ENCODE measurements around the gene BTAF1. TPM values are rescaled to one million over a fixed set of nuclear protein-coding genes. Genes with fewer than 3 reads are reported as not detected.

The BTAF1 gene
- total and polyA plus RNA-seq, 2 experiments from 2014 or later, result 15.3 to 45.0 TPM

DNA sequence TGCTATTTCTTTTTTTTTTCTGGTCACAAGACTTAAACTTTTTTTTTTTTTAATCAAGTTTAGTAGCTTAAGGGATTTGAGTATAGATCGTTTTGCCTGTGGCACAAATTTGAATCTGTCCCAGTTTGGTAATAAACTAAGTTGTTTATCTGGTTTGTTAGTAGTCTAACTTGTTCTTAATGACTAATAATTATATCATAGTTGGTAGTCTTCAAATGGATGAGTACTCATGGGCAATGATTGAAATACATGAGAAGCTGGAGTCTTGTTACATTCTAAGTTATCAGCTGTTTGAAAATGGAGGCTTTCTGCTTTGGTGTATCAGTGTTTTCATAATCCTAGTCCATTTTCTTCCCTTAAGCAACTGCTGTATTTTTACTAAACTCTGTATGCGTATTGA lies 12.3 kb downstream of the BTAF1 start:
- Histone ChIP-seq H3K4me1 (ENCODE audit: insufficient read depth) (no peaks in the 10 kb centered on the region), H2AFZ (no peak overlapping the region), H4K20me1 (ENCODE audit: insufficient read depth, poor library complexity, severe bottlenecking) (peaks cover 39% of the 10 kb centered on the region), H3K36me3 (replicated peaks; ENCODE audit: insufficient read depth, low read depth) (no peaks in the 10 kb centered on the region), H3K27me3 (no peaks in the 10 kb centered on the region), H3K4me2 (no peak overlapping the region), H3K27ac (no peak overlapping the region), H3K9me3 (ENCODE audit: low read depth) (no peaks in the 10 kb centered on the region), H3K79me2 (peaks cover 96% of the 10 kb centered on the region), H3K4me3 (no peak overlapping the region), H3K9me2 (replicated peaks; ENCODE audit: insufficient read depth) (no peaks in the 10 kb centered on the region)
- no peak for DNase-seq (ENCODE audit: low spot score)
- TF ChIP-seq EZH2phosphoT487 (IDR thresholded peaks at IDR 0.05; ENCODE audit: low read depth, severe bottlenecking, unreplicated experiment) (no peak), EZH2 (IDR thresholded peaks at IDR 0.05; ENCODE audit: borderline replicate concordance) (no peak)
- TF ChIP-seq, protein P1, sequence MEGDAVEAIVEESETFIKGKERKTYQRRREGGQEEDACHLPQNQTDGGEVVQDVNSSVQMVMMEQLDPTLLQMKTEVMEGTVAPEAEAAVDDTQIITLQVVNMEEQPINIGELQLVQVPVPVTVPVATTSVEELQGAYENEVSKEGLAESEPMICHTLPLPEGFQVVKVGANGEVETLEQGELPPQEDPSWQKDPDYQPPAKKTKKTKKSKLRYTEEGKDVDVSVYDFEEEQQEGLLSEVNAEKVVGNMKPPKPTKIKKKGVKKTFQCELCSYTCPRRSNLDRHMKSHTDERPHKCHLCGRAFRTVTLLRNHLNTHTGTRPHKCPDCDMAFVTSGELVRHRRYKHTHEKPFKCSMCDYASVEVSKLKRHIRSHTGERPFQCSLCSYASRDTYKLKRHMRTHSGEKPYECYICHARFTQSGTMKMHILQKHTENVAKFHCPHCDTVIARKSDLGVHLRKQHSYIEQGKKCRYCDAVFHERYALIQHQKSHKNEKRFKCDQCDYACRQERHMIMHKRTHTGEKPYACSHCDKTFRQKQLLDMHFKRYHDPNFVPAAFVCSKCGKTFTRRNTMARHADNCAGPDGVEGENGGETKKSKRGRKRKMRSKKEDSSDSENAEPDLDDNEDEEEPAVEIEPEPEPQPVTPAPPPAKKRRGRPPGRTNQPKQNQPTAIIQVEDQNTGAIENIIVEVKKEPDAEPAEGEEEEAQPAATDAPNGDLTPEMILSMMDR (IDR thresholded peaks at IDR 0.05; ENCODE audit: poor library complexity), result no peak
- 96% methylated on average over 2 of the region's 2 CpGs for WGBS (ENCODE audit: low lambda C conversion rate, missing lambda C conversion rate)

DNA sequence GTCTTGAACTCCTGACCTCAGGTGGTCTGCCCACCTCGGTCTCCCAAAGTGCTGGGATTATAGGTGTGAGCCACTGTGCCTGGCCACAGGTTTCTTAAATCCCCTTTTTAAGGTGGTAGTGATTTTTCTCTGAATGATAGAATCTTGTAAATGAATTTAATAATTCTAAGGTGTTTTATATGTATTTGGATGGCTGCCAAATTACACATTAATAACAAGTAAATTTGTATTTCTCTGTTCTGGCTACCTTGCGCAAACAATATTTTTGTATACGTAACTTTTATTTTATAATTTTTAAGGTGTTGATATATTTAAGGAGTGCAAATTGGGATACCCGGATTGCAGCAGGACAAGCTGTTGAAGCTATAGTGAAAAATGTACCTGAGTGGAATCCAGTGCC lies 16.1 kb downstream of the BTAF1 start:
- Histone ChIP-seq H3K4me3 (no peak overlapping the region), H3K4me1 (ENCODE audit: insufficient read depth) (no peaks in the 10 kb centered on the region), H3K79me2 (peaks cover 58% of the 10 kb centered on the region), H4K20me1 (ENCODE audit: insufficient read depth, poor library complexity, severe bottlenecking) (peaks cover 15% of the 10 kb centered on the region), H3K27ac (no peak overlapping the region), H3K4me2 (no peak overlapping the region), H2AFZ (no peak overlapping the region), H3K9me3 (ENCODE audit: low read depth) (no peaks in the 10 kb centered on the region), H3K9me2 (replicated peaks; ENCODE audit: insufficient read depth) (no peaks in the 10 kb centered on the region), H3K27me3 (no peaks in the 10 kb centered on the region), H3K36me3 (replicated peaks; ENCODE audit: insufficient read depth, low read depth) (no peaks in the 10 kb centered on the region)
- 96% methylated on average over 4 of the region's 4 CpGs for WGBS (ENCODE audit: low lambda C conversion rate, missing lambda C conversion rate)
- DNase-seq (ENCODE audit: low spot score), result no peak
- TF ChIP-seq, protein P1 (IDR thresholded peaks at IDR 0.05; ENCODE audit: poor library complexity), result no peak
- TF ChIP-seq EZH2phosphoT487 (IDR thresholded peaks at IDR 0.05; ENCODE audit: low read depth, severe bottlenecking, unreplicated experiment), result no peak
- no peak for TF ChIP-seq EZH2 (IDR thresholded peaks at IDR 0.05; ENCODE audit: borderline replicate concordance)

DNA sequence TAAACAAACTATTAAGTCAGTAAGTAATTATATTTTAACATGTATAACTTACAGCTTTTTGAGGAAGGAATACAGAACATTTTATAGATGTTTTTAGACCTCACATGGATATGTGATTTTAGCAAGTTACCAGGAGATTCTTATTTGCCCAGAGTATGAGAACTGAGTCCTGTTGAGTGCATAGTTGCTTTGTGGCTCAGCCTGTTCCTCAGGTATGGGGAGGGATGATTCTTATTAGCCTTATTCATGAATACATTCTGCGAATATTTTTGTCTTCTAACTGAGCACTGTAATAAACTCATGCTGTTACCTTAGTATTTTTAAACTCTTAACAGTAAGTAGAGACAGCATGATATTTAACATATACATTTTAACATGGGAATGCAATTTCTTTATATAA lies 17.9 kb downstream of the BTAF1 start:
- no peaks in the 10 kb centered on the region for H3K36me3 ChIP-seq (replicated peaks; ENCODE audit: insufficient read depth, low read depth)
- no peaks in the 10 kb centered on the region for H3K9me3 ChIP-seq (ENCODE audit: low read depth)
- H2AFZ ChIP-seq, result no peak overlapping the region
- H3K4me3 ChIP-seq, result no peak overlapping the region
- H3K4me1 ChIP-seq (ENCODE audit: insufficient read depth), result no peaks in the 10 kb centered on the region
- no peak for TF ChIP-seq EZH2 (IDR thresholded peaks at IDR 0.05; ENCODE audit: borderline replicate concordance)
- no peak for TF ChIP-seq EZH2phosphoT487 (IDR thresholded peaks at IDR 0.05; ENCODE audit: low read depth, severe bottlenecking, unreplicated experiment)
- TF ChIP-seq, protein P1 (IDR thresholded peaks at IDR 0.05; ENCODE audit: poor library complexity), result no peak
- peaks cover 42% of the 10 kb centered on the region for H3K79me2 ChIP-seq
- H3K27me3 ChIP-seq, result no peaks in the 10 kb centered on the region
- DNase-seq (ENCODE audit: low spot score), result no peak
- no peaks in the 10 kb centered on the region for H3K9me2 ChIP-seq (replicated peaks; ENCODE audit: insufficient read depth)
- H3K27ac ChIP-seq, result no peak overlapping the region
- no peak overlapping the region for H3K4me2 ChIP-seq
- H4K20me1 ChIP-seq (ENCODE audit: insufficient read depth, poor library complexity, severe bottlenecking), result peaks cover 11% of the 10 kb centered on the region
- WGBS (ENCODE audit: low lambda C conversion rate, missing lambda C conversion rate), result 83% methylated on average over 1 of the region's 1 CpG

All from hepatocyte (in vitro differentiated cells).